ENCODE measurements around the gene CEND1.

DNA sequence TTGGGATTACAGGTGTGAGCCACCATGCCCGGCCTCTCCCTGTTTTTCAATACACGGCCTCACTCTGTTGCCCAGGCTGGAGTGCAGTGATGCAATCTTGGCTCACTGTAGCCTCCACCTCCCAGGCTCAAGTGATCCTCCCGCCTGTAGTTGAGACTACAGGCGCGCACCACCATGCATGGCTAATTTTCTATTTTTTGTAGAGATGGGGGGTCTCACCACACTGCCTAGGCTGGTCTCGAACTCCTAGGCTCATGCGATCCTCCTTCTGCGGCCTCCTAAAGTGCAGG, 24.1 kb downstream of the CEND1 start:
- TF ChIP-seq, protein P1, sequence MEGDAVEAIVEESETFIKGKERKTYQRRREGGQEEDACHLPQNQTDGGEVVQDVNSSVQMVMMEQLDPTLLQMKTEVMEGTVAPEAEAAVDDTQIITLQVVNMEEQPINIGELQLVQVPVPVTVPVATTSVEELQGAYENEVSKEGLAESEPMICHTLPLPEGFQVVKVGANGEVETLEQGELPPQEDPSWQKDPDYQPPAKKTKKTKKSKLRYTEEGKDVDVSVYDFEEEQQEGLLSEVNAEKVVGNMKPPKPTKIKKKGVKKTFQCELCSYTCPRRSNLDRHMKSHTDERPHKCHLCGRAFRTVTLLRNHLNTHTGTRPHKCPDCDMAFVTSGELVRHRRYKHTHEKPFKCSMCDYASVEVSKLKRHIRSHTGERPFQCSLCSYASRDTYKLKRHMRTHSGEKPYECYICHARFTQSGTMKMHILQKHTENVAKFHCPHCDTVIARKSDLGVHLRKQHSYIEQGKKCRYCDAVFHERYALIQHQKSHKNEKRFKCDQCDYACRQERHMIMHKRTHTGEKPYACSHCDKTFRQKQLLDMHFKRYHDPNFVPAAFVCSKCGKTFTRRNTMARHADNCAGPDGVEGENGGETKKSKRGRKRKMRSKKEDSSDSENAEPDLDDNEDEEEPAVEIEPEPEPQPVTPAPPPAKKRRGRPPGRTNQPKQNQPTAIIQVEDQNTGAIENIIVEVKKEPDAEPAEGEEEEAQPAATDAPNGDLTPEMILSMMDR (IDR thresholded peaks at IDR 0.05; ENCODE audit: extremely low read depth in 1 of 2, insufficient read depth in 1 of 2, low read depth in 1 of 2, low read length in 2 of 2): no peak
- no peak for TF ChIP-seq EZH2 (IDR thresholded peaks at IDR 0.05; ENCODE audit: borderline replicate concordance, low read depth, low read length, severe bottlenecking)
- no peak for TF ChIP-seq POLR2A (IDR thresholded peaks at IDR 0.05; ENCODE audit: low read depth, low read length)
- no peak for TF ChIP-seq POLR2AphosphoS5 (IDR thresholded peaks at IDR 0.05; ENCODE audit: insufficient read depth, low read depth, low read length)
- TF ChIP-seq MYC (IDR thresholded peaks at IDR 0.05; ENCODE audit: low read depth, low read length): no peak
- no peak for TF ChIP-seq MAX (IDR thresholded peaks at IDR 0.05; ENCODE audit: insufficient read depth, insufficient read length)
- TF ChIP-seq FOS (IDR thresholded peaks at IDR 0.05; ENCODE audit: borderline replicate concordance, insufficient read depth, low read length): no peak
- no peak for TF ChIP-seq JUN (IDR thresholded peaks at IDR 0.05; ENCODE audit: borderline replicate concordance, insufficient read depth, insufficient read length, low read depth)
- TF ChIP-seq GATA2 (IDR thresholded peaks at IDR 0.05; ENCODE audit: insufficient read depth, insufficient read length, low read depth, low read length): no peak
